H1 (cell line): ENCODE results near the gene PLA2R1. TPM values are rescaled to one million over a fixed set of nuclear protein-coding genes. Genes with fewer than 3 reads are reported as not detected.
A peak's percentile ranks its signal among the peaks of the same experiment; 100 is the strongest.

Source experiments
- CTCF ChIA-PET: fragments of 300-600 bp; sonication (Branson Sonifier 250); formaldehyde crosslinking; loops from one replicate; lab custom pipeline; 2021; ENCODE audit not compliant: partially characterized antibody; lab: Charles Lee
- POLR2A ChIA-PET: fragments of 300-600 bp; sonication (Branson Sonifier 250); formaldehyde crosslinking; loops from one replicate; lab custom pipeline; 2021; ENCODE audit warnings: inconsistent platforms; ENCODE audit not compliant: partially characterized antibody; lab: Charles Lee
- DNase-seq, 2 experiments: peaks; one replicate each; pipeline versions ENCODE4 v3.0.0 to v3.0.0-alpha.2; 2010 to 2022; ENCODE audit warnings: low spot score in 2 of 2, low read depth in 1 of 2, mixed read lengths in 1 of 2
- FAIRE-seq: peaks from 2 replicates; lab custom pipeline; 2011; peaks lifted over from hg19 to GRCh38; lab: Jason Lieb, UNC
- H2AFZ ChIP-seq: 2 replicates; pipeline ENCODE4 v1.8.1; 2012; ENCODE audit warnings: low read length, inconsistent platforms
- H2AK5ac ChIP-seq: 2 replicates; pipeline ENCODE4 v1.6.1; 2013; ENCODE audit warnings: low read depth, low read length
- H2BK120ac ChIP-seq: replicated peaks from 2 replicates; pipeline ENCODE3; 2013; ENCODE audit warnings: low read depth, low read length, inconsistent platforms
- H2BK12ac ChIP-seq: 2 replicates; pipeline ENCODE4 v1.6.1; 2013; ENCODE audit warnings: low read depth, low read length
- H2BK15ac ChIP-seq: 2 replicates; pipeline ENCODE4 v1.6.1; 2013; ENCODE audit warnings: low read length
- H2BK20ac ChIP-seq: 2 replicates; pipeline ENCODE4 v1.6.1; 2013; ENCODE audit warnings: low read length
- H2BK5ac ChIP-seq: 2 replicates; pipeline ENCODE4 v1.6.1; 2013; ENCODE audit warnings: low read depth, low read length
- H3K14ac ChIP-seq: 2 replicates; pipeline ENCODE4 v1.6.1; 2013; ENCODE audit warnings: inconsistent platforms; ENCODE audit not compliant: insufficient read length
- H3K18ac ChIP-seq: 2 replicates; pipeline ENCODE4 v1.6.1; 2013; ENCODE audit warnings: low read length; ENCODE audit errors: extremely low read depth
- H3K23ac ChIP-seq: 2 replicates; pipeline ENCODE4 v1.6.1; 2013; ENCODE audit warnings: inconsistent platforms; ENCODE audit not compliant: insufficient read length
- H3K23me2 ChIP-seq: 2 replicates; pipeline ENCODE4 v1.6.1; 2013; ENCODE audit warnings: low read depth, low read length
- H3K27ac ChIP-seq: 2 replicates; pipeline ENCODE4 v1.6.1; 2011; ENCODE audit warnings: low read depth, low read length, inconsistent platforms
- H3K27me3 ChIP-seq, 4 experiments: replicated peaks in 1 of 4; 1 replicate in 1 of 4; 2 replicates in 3 of 4; pipeline versions ENCODE4 v1.6.1 to v1.8.1; 2011 to 2013; ENCODE audit warnings: low read length in 3 of 4, mild to moderate bottlenecking in 3 of 4, inconsistent platforms in 2 of 4, mixed read lengths in 2 of 4, moderate library complexity in 1 of 4; ENCODE audit not compliant: control insufficient read depth in 3 of 4, insufficient read depth in 3 of 4; ENCODE audit errors: extremely low read depth in 1 of 4
- H3K36me3 ChIP-seq, 4 experiments: 2 replicates each; pipeline versions ENCODE4 v1.6.1 to v1.8.1; 2011 to 2013; ENCODE audit warnings: mild to moderate bottlenecking in 4 of 4, low read length in 3 of 4, moderate library complexity in 2 of 4, control low read depth in 1 of 4, inconsistent platforms in 1 of 4; ENCODE audit not compliant: insufficient read depth in 4 of 4, control insufficient read depth in 2 of 4
- H3K4ac ChIP-seq: replicated peaks from 2 replicates; pipeline ENCODE3; 2013; ENCODE audit warnings: low read length, low read depth, mixed read lengths, inconsistent platforms; ENCODE audit not compliant: insufficient read length
- H3K4me1 ChIP-seq, 4 experiments: replicated peaks in 1 of 4; 1 replicate in 1 of 4; 2 replicates in 3 of 4; pipeline versions ENCODE4 v1.6.1 to v1.8.1; 2011 to 2013; ENCODE audit warnings: low read length in 3 of 4, inconsistent platforms in 2 of 4, mixed read lengths in 1 of 4; ENCODE audit not compliant: insufficient read depth in 4 of 4, control insufficient read depth in 3 of 4
- H3K4me2 ChIP-seq, 2 experiments: 2 replicates each; pipeline versions ENCODE4 v1.6.1 to v1.8.1; 2011 to 2013; ENCODE audit warnings: low read depth in 2 of 2, low read length in 2 of 2, control low read depth in 1 of 2, inconsistent platforms in 1 of 2, mild to moderate bottlenecking in 1 of 2; ENCODE audit not compliant: insufficient read depth in 1 of 2
- H3K4me3 ChIP-seq, 4 experiments: fragments of 200-600, 300-600 bp in 1 of 4; sonication (generic), shearing (Covaris generic), sonication (Bioruptor Twin) in 1 of 4; 2 replicates each; pipeline versions ENCODE4 v1.5.1 to v1.8.1; 2011 to 2016; ENCODE audit warnings: low read length in 4 of 4, low read depth in 3 of 4, control low read depth in 2 of 4, inconsistent platforms in 2 of 4, mild to moderate bottlenecking in 2 of 4, mixed read lengths in 1 of 4, moderate library complexity in 1 of 4; ENCODE audit not compliant: insufficient read depth in 2 of 4; ENCODE audit errors: extremely low read depth in 1 of 4
- H3K56ac ChIP-seq: replicated peaks from 2 replicates; pipeline ENCODE3; 2013; ENCODE audit warnings: low read depth, mild to moderate bottlenecking, mixed read lengths, low read length, inconsistent platforms; ENCODE audit not compliant: insufficient read length
- H3K79me1 ChIP-seq: 2 replicates; pipeline ENCODE4 v1.6.1; 2013; ENCODE audit warnings: low read depth, low read length, control low read depth
- H3K79me2 ChIP-seq, 2 experiments: 2 replicates each; pipeline versions ENCODE4 v1.6.1 to v1.8.1; 2012 to 2013; ENCODE audit warnings: low read length in 2 of 2, mild to moderate bottlenecking in 2 of 2, inconsistent platforms in 1 of 2; ENCODE audit not compliant: insufficient read depth in 2 of 2, control insufficient read depth in 1 of 2
- H3K9ac ChIP-seq, 4 experiments: replicated peaks in 1 of 4; 1 replicate in 1 of 4; 2 replicates in 3 of 4; pipeline versions ENCODE4 v1.6.1 to v1.8.1; 2011 to 2013; ENCODE audit warnings: low read depth in 3 of 4, low read length in 3 of 4, control low read depth in 2 of 4, mild to moderate bottlenecking in 2 of 4, moderate library complexity in 2 of 4, inconsistent platforms in 1 of 4; ENCODE audit errors: extremely low read depth in 1 of 4
- H3K9me3 ChIP-seq, 2 experiments: 2 replicates each; pipeline versions ENCODE4 v1.6.1 to v1.8.1; 2012 to 2013; ENCODE audit warnings: mild to moderate bottlenecking in 2 of 2, moderate library complexity in 2 of 2, control low read depth in 1 of 2, inconsistent platforms in 1 of 2, low read depth in 1 of 2, low read length in 1 of 2, mixed read lengths in 1 of 2; ENCODE audit not compliant: insufficient read depth in 2 of 2
- H4K20me1 ChIP-seq, 2 experiments: replicated peaks in 1 of 2; 2 replicates each; pipeline versions ENCODE3 to v1.8.1; 2011 to 2013; ENCODE audit warnings: inconsistent platforms in 2 of 2, low read length in 2 of 2, mild to moderate bottlenecking in 1 of 2; ENCODE audit not compliant: insufficient read depth in 2 of 2, control insufficient read depth in 1 of 2
- H4K5ac ChIP-seq: 2 replicates; pipeline ENCODE4 v1.6.1; 2013; ENCODE audit warnings: low read length, low read depth, mixed read lengths, inconsistent platforms; ENCODE audit not compliant: insufficient read length
- H4K8ac ChIP-seq: 2 replicates; pipeline ENCODE4 v1.8.0; 2013; ENCODE audit warnings: mild to moderate bottlenecking, moderate library complexity, low read length, inconsistent platforms; ENCODE audit not compliant: insufficient read depth; ENCODE audit errors: extremely low read depth
- H4K91ac ChIP-seq: replicated peaks from 2 replicates; pipeline ENCODE3; 2013; ENCODE audit warnings: low read length, mixed read lengths, inconsistent platforms; ENCODE audit not compliant: insufficient read length
- WGBS, 2 experiments: shearing (Covaris generic) in 1 of 2; methylation state at CpG; one replicate each; pipeline versions ENCODE4 v1.1.6 to v1.1.7; 2013 to 2015; ENCODE audit warnings: low lambda C conversion rate in 2 of 2, mixed read lengths in 2 of 2, inconsistent platforms in 1 of 2, low coverage in 1 of 2, missing lambda C conversion rate in 1 of 2; ENCODE audit not compliant: insufficient replicate concordance in 2 of 2, insufficient coverage in 1 of 2, insufficient read length in 1 of 2; ENCODE audit errors: extremely low coverage in 1 of 2, missing lambda C conversion rate in 1 of 2; 5-methylcytosine and 5-hydroxymethylcytosine counted together
- polyA plus RNA-seq, 7 experiments: library from polyadenylated mRNA; depleted of rRNA in 3 of 7; stranded (reverse) in 5 of 7; unstranded in 2 of 7; fragments of >200 nt in 5 of 7; fragments of 200-250 nt in 2 of 7; gene quantifications; 1 replicate in 5 of 7; 2 replicates in 1 of 7; 4 replicates in 1 of 7; pipeline versions ENCODE4 v1.2.1 to v1.2.3, GENCODE V29; 2011 to 2013; ENCODE audit warnings: missing spikeins in 2 of 7, mixed read lengths in 2 of 7
- total RNA-seq: library from RNA; stranded (reverse); fragmentation: NEBNext Ultra II Directional; extraction: Animal tissue kit (Norgen Biotek cat#: 25700); gene quantifications from 2 replicates; pipeline ENCODE4 v1.2.1, GENCODE V29; 2021

PLA2R1 gene
- total and polyA plus RNA-seq, 2 of the 8 experiments (the other 6 are each of a cell fraction or from before 2014, with no cell fraction given), result 0.65 to 1.5 TPM

GRCh38 chr2:159982270-159982669 lies 80.1 kb downstream of the PLA2R1 start:
- H2BK120ac ChIP-seq, result no peak overlapping the region
- ChIA-PET POLR2A (no interaction called here), CTCF (interaction anchor here (0.7 to 1.4 kb wide), 4 partner anchors 9 to 32 kb away, joined by 3 to 4 read pairs (median 4); no protein-coding TSS in a partner anchor)
- no peak overlapping the region for H2BK5ac ChIP-seq
- WGBS, 2 experiments, result 93% methylated on average over 3 of the region's 3 CpGs; no CpG with 5 or more reads in 1 of the 2 experiments
- no peaks in the 10 kb centered on the region for H3K9me3 ChIP-seq
- peak; percentile 13 for FAIRE-seq
- no peak overlapping the region for H3K14ac ChIP-seq
- no peak overlapping the region for H3K23ac ChIP-seq
- H3K79me2 ChIP-seq, result no peaks in the 10 kb centered on the region
- H2BK20ac ChIP-seq, result no peak overlapping the region
- no peak overlapping the region for H2AFZ ChIP-seq
- H2BK12ac ChIP-seq, result no peak overlapping the region
- H2AK5ac ChIP-seq, result no peak overlapping the region
- H3K56ac ChIP-seq, result no peak overlapping the region
- H3K23me2 ChIP-seq, result no peaks in the 10 kb centered on the region
- no peak overlapping the region for H4K5ac ChIP-seq
- no peaks in the 10 kb centered on the region for H3K27me3 ChIP-seq
- no peaks in the 10 kb centered on the region for H3K79me1 ChIP-seq
- H3K9ac ChIP-seq, result no peak overlapping the region
- peaks cover 0 to 2% (median 0%) of the 10 kb centered on the region in 4 experiments; a peak in 1 of 7 replicates for H3K4me1 ChIP-seq
- no peak overlapping the region for H4K8ac ChIP-seq
- no peak overlapping the region for H3K4ac ChIP-seq
- H3K36me3 ChIP-seq, result no peaks in the 10 kb centered on the region
- DNase-seq, result no peak
- no peak overlapping the region for H3K4me2 ChIP-seq
- no peak overlapping the region for H3K18ac ChIP-seq
- H2BK15ac ChIP-seq, result no peak overlapping the region
- no peak overlapping the region for H3K4me3 ChIP-seq
- H4K20me1 ChIP-seq, result no peaks in the 10 kb centered on the region
- H3K27ac ChIP-seq, result no peak overlapping the region
- H4K91ac ChIP-seq, result no peak overlapping the region
